Naive thymus-derived CD4-positive, alpha-beta T cell (primary cell): Measurements from ENCODE around the gene PRSS3. TPM values are rescaled to one million over a fixed set of nuclear protein-coding genes. Genes with fewer than 3 reads are reported as not detected.
"Not testable (repeated sequence)": the region's sequence is repeated elsewhere in the genome, so short reads cannot be mapped to it uniquely, and the experiment has no call there.

ENCODE experiments used
- ATAC-seq: fragments of 150-1000 bp; cut with Tn5 transposase; 2 replicates; pipeline ENCODE4 v1.10.0; 2021; ENCODE audit warnings: mild to moderate bottlenecking, moderate library complexity
- CTCF ChIA-PET: fragments of 350-600 bp; sonication (Branson Sonifier 250); formaldehyde crosslinking; loops from one replicate; lab custom pipeline; 2021; ENCODE audit warnings: antibody characterized with exemption; lab: Charles Lee
- POLR2A ChIA-PET: fragments of 350-600 bp; sonication (Branson Sonifier 250); formaldehyde crosslinking; loops from one replicate; lab custom pipeline; 2021; ENCODE audit warnings: antibody characterized with exemption, inconsistent platforms; lab: Charles Lee
- DNase-seq, 9 donors: peaks; one replicate each; pipeline versions ENCODE4 v3.0.0 to v3.0.0-alpha.2; 2020 to 2022; ENCODE audit warnings: mixed read lengths in 1 of 9
- H3K27ac ChIP-seq: one replicate; pipeline ENCODE4 v1.7.0; 2013; ENCODE audit warnings: mild to moderate bottlenecking, low read depth, low read length, moderate library complexity
- H3K27me3 ChIP-seq, 2 donors: one replicate each; pipeline ENCODE4 v1.7.0; 2013; ENCODE audit warnings: low read length in 2 of 2, mild to moderate bottlenecking in 2 of 2, moderate library complexity in 2 of 2; ENCODE audit not compliant: control insufficient read depth in 2 of 2, insufficient read depth in 2 of 2
- H3K36me3 ChIP-seq, 3 experiments: 1 replicate in 2 of 3; 2 replicates in 1 of 3; pipeline ENCODE4 v1.7.0; 2013; ENCODE audit warnings: low read length in 3 of 3, mild to moderate bottlenecking in 3 of 3, moderate library complexity in 1 of 3; ENCODE audit not compliant: insufficient read depth in 3 of 3, control insufficient read depth in 2 of 3
- H3K4me1 ChIP-seq, 2 donors: one replicate each; pipeline ENCODE4 v1.7.0; 2013; ENCODE audit warnings: low read length in 2 of 2, mild to moderate bottlenecking in 2 of 2, moderate library complexity in 1 of 2; ENCODE audit not compliant: control insufficient read depth in 2 of 2, insufficient read depth in 2 of 2
- H3K4me3 ChIP-seq: 2 replicates; pipeline ENCODE4 v1.7.0; 2013; ENCODE audit warnings: mild to moderate bottlenecking, low read length
- H3K9me3 ChIP-seq, 3 experiments: 1 replicate in 2 of 3; 2 replicates in 1 of 3; pipeline ENCODE4 v1.7.0; 2013; ENCODE audit warnings: low read length in 3 of 3; ENCODE audit not compliant: control insufficient read depth in 2 of 3
- H3K27ac Mint-ChIP-seq, 9 donors: one replicate each; pipeline ENCODE4 v1.8.0; 2020 to 2022; ENCODE audit warnings: mixed read lengths in 9 of 9, mild to moderate bottlenecking in 8 of 9, moderate library complexity in 5 of 9, inconsistent platforms in 2 of 9
- H3K27me3 Mint-ChIP-seq, 5 donors: one replicate each; pipeline ENCODE4 v1.8.0; 2021 to 2022; ENCODE audit warnings: mixed read lengths in 5 of 5, mild to moderate bottlenecking in 1 of 5
- H3K36me3 Mint-ChIP-seq, 5 donors: one replicate each; pipeline ENCODE4 v1.8.0; 2020 to 2022; ENCODE audit warnings: mixed read lengths in 5 of 5, mild to moderate bottlenecking in 3 of 5, inconsistent platforms in 1 of 5
- H3K4me1 Mint-ChIP-seq, 7 donors: one replicate each; pipeline ENCODE4 v1.8.0; 2020 to 2022; ENCODE audit warnings: mixed read lengths in 7 of 7, mild to moderate bottlenecking in 3 of 7, inconsistent platforms in 1 of 7
- H3K4me3 Mint-ChIP-seq, 10 donors: one replicate each; pipeline ENCODE4 v1.8.0; 2020 to 2022; ENCODE audit warnings: mild to moderate bottlenecking in 10 of 10, mixed read lengths in 10 of 10, moderate library complexity in 6 of 10, inconsistent platforms in 2 of 10
- H3K9me3 Mint-ChIP-seq, 11 donors: one replicate each; pipeline ENCODE4 v1.8.0; 2020 to 2022; ENCODE audit warnings: mixed read lengths in 11 of 11, mild to moderate bottlenecking in 4 of 11, inconsistent platforms in 1 of 11, moderate library complexity in 1 of 11
- intact Hi-C, 2 donors: fragments of 100-400 bp; cut with micrococcal nuclease; formaldehyde crosslinking; loops; one replicate each; pipeline ENCODE4 v1.15.1; 2023
- polyA plus RNA-seq, 2 donors: library from polyadenylated mRNA; unstranded; fragments of 300-500 nt; fragmentation: Illumina TruSeq; gene quantifications; one replicate each; pipeline ENCODE4 v1.2.3, GENCODE V29; 2021
- total RNA-seq, 6 experiments: library from RNA in 5 of 6; stranded (reverse) in 5 of 6; gene quantifications; 1 replicate in 5 of 6; 2 replicates in 1 of 6; pipeline ENCODE4 v1.2.3 and lab custom pipeline; 2021 to 2026

Gene PRSS3
- total and polyA plus RNA-seq, 7 experiments from 2014 or later = 2.5 TPM; not detected in 6

DNA sequence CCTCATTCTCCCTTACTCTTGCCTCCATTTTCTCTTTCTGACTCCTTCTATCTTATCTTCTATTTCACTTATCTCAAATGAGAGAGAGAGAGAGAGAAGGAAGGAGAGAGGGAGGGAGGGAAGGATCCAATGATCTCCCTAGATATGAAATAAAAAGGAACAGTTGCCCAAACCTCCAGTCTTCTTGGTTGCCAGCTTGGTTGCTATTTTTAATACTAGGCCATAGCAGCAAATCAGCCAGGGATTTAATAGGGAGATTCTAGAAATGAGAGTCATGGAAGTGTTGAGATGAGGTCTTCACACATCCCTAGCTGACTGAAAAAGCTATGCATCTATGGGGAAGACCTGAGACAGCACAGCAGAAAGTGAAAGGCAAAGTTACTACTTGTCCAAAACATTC lies 22.2 kb upstream of the PRSS3 start:
- H3K4me3 Mint-ChIP-seq, CTCF ChIA-PET, ATAC-seq, H3K27me3 ChIP-seq, H3K4me3 ChIP-seq, H3K27ac Mint-ChIP-seq, POLR2A ChIA-PET, H3K27ac ChIP-seq, H3K4me1 Mint-ChIP-seq, H3K36me3 ChIP-seq, H3K4me1 ChIP-seq, H3K36me3 Mint-ChIP-seq, DNase-seq, H3K9me3 Mint-ChIP-seq, H3K9me3 ChIP-seq, intact Hi-C loops: not testable (repeated sequence)
- H3K27me3 Mint-ChIP-seq = peaks cover 0 to 20% (median 0%) of the 10 kb centered on the region in 5 donors

DNA sequence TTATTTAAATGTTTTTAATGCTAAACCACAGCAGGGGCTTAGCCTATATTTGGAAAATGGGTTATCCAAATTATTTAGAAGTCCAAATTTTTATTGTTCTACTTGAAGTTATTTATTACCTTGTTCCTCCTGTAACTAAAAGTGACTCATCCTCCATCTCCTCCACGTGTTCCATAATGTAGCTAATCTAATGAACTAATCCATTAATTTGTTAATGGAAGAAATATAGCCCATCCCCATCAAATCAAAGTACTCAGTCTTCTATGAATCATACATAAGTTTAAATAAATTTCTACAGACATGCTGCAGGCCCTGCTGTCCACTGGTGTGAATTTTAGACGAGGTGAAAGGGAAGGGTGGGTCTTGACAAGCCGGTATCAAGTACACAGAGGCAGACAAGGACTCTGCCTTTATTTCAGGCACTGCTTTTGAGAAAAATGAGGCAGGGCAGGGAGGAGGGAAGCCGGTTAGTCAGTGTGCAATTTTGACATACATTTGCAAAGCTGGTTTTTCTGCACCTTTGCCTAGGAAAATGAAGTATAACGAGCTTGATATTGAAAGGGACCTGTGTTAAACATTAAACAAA lies 21.2 kb upstream of the PRSS3 start:
- not testable (repeated sequence) for DNase-seq

DNA sequence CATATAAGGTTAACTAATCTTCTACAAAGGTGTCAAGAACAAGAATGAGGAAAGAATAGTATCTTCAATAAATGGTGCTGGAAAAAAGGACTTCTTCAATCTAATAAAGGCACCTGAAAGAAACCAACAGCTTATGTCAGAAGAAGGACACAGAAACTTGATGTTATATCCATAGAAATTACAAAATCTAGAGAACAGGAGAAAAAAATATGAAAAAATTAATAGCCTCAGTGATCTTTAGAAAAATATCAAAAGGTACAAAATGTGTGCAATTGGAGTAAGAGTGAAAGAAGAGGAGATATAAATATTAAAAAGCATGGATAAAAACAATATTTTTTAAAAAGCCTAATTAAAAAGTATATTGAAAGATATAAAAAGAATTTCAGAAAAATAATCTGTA lies 18.8 kb upstream of the PRSS3 start:
- H3K27ac Mint-ChIP-seq = no peak overlapping the region
- H3K9me3 Mint-ChIP-seq = no peaks in the 10 kb centered on the region
- H3K4me3 Mint-ChIP-seq = peak overlapping the region in 2 of 10 donors; percentile 32 to 36
- Histone ChIP-seq H3K4me1 (no peaks in the 10 kb centered on the region), H3K27ac (no peak overlapping the region), H3K27me3 (no peaks in the 10 kb centered on the region), H3K9me3 (no peaks in the 10 kb centered on the region), H3K4me3 (no peak overlapping the region), H3K36me3 (no peaks in the 10 kb centered on the region)
- intact Hi-C loops = no loop called here
- ATAC-seq = no peak
- peaks cover 0 to 7% (median 0%) of the 10 kb centered on the region in 7 donors for H3K4me1 Mint-ChIP-seq
- ChIA-PET CTCF (interaction anchor here (0.6 to 0.9 kb wide), 3 partner anchors 42 to 324 kb away, joined by 3 to 5 read pairs (median 3); no protein-coding TSS in a partner anchor), POLR2A (interaction anchor here (0.7 kb wide), 1 partner anchor 1226 kb away, joined by 3 read pairs; no protein-coding TSS in a partner anchor)
- no peak for DNase-seq
- H3K36me3 Mint-ChIP-seq = peaks cover 0 to 3% (median 0%) of the 10 kb centered on the region in 5 donors
- peaks cover 0 to 33% (median 0%) of the 10 kb centered on the region in 5 donors for H3K27me3 Mint-ChIP-seq

More for the DNA sequence above, 21.2 kb upstream of the PRSS3 start:
- H3K27me3 ChIP-seq, H3K4me3 Mint-ChIP-seq, H3K36me3 Mint-ChIP-seq, H3K9me3 ChIP-seq, H3K4me1 Mint-ChIP-seq, H3K4me1 ChIP-seq, POLR2A ChIA-PET, H3K27ac ChIP-seq, H3K9me3 Mint-ChIP-seq, H3K27ac Mint-ChIP-seq, intact Hi-C loops, H3K36me3 ChIP-seq, ATAC-seq, H3K4me3 ChIP-seq: not testable (repeated sequence)
- CTCF ChIA-PET = interaction anchor here (0.7 kb wide), 1 partner anchor 438 kb away, joined by 3 read pairs; no protein-coding TSS in a partner anchor
- peaks cover 0 to 23% (median 0%) of the 10 kb centered on the region in 5 donors for H3K27me3 Mint-ChIP-seq

DNA sequence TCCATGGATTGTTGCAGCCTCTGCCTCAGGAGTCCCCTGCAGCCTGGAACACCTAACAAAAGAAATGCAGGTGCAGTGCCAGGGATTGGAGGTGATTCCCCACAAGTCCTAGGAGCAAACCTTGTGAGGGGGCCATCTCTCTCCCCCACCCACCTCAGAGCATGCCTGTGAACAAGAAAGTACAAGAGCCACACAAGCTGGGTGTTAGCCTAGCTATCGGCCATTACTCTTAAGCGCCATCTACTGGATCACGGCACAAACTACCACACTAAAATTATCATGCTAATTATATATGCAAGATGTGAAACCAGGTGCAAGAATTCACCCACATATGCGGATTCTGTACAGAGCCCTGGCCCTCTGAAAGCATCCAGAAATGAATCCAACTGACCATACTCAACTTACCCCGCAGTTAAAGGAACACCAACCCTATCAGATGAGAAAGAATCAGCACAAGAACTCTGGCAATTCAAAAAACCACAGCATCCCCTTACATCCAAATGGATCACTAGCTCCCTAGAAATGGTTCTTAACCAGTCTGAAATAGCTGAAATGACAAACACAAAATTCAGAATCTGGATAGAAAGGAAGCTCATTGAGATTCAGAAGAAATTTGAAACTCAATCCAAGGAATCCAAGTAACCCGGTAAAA lies 16.5 kb upstream of the PRSS3 start:
- Mint-ChIP-seq H3K4me3 (no peak overlapping the region), H3K27me3 (peaks cover under 1 to 34% (median 5%) of the 10 kb centered on the region in 5 donors), H3K4me1 (peaks cover 0 to 7% (median 0%) of the 10 kb centered on the region in 7 donors), H3K9me3 (peaks cover 0 to 3% (median 0%) of the 10 kb centered on the region in 11 donors), H3K27ac (no peak overlapping the region), H3K36me3 (no peaks in the 10 kb centered on the region)
- ChIA-PET CTCF (interaction anchor here (0.7 to 1.6 kb wide), 3 partner anchors 9 to 155 kb away, joined by 3 to 7 read pairs (median 3); no protein-coding TSS in a partner anchor), POLR2A (no interaction called here)
- intact Hi-C loops = loop anchor here (1.0 to 2.0 kb wide), 3 partner anchors 41 to 162 kb away; no protein-coding TSS in a partner anchor
- Histone ChIP-seq H3K27ac (no peak overlapping the region), H3K36me3 (no peaks in the 10 kb centered on the region), H3K4me1 (no peaks in the 10 kb centered on the region), H3K4me3 (no peak overlapping the region), H3K27me3 (no peaks in the 10 kb centered on the region), H3K9me3 (no peaks in the 10 kb centered on the region)
- ATAC-seq (peak; percentile 87), DNase-seq (peak; percentile 11 to 61 (median 49))

DNA sequence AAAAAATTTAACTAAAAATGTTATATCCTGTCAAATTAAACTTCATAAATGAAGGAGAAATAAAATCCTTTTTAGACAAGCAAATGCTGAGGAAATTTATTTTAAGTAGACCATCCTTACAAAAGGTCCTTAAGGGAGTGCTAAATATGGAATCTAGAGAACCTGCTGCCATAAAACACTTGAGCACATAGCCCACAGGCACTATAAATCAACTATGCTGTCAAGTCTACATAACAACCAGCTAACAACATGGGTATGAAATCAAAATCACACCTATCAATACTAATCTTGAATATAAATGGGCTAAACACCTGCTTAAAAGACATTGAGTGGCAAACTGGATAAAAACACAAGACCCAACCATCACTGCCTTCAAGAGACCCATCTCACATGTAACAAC lies 15.1 kb upstream of the PRSS3 start:
- Mint-ChIP-seq H3K27ac (no peak overlapping the region), H3K4me3 (no peak overlapping the region), H3K9me3 (peaks cover 0 to 3% (median 0%) of the 10 kb centered on the region in 11 donors), H3K4me1 (peaks cover 0 to 7% (median 0%) of the 10 kb centered on the region in 7 donors), H3K36me3 (no peaks in the 10 kb centered on the region), H3K27me3 (peaks cover 3 to 35% (median 5%) of the 10 kb centered on the region in 5 donors)
- intact Hi-C loops = loop anchor here in 1 of 2 donors (5.0 kb wide), 1 partner anchor 158 kb away; no protein-coding TSS in a partner anchor
- Histone ChIP-seq H3K4me1 (no peaks in the 10 kb centered on the region), H3K27me3 (no peaks in the 10 kb centered on the region), H3K36me3 (no peaks in the 10 kb centered on the region), H3K4me3 (no peak overlapping the region), H3K27ac (no peak overlapping the region), H3K9me3 (no peaks in the 10 kb centered on the region)
- POLR2A ChIA-PET = no interaction called here
- DNase-seq (no peak), ATAC-seq (no peak)
- CTCF ChIA-PET = no interaction called here

DNA sequence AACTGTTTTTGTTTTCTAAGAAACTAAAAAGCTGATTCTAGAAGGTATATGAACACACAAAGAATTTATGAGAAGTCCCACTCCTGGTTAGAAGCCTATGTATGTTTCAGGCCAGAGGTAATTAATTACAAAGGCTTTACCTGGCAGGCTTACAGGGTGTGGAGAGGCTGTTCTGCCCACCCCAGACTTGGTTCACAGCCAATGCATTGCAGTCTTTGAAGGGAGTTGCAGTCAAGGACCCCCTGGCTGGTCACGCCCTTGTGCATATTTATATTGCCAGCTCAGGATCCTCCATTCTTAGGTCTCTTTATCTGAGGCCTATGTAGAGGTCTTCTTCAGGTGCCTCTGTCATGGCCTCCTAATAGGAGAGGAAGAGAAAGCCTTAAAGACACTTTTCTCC lies 13.6 kb upstream of the PRSS3 start:
- H3K27ac ChIP-seq = no peak overlapping the region
- H3K36me3 ChIP-seq = no peaks in the 10 kb centered on the region
- H3K9me3 Mint-ChIP-seq = peaks cover 0 to 3% (median 0%) of the 10 kb centered on the region in 11 donors
- peaks cover 3 to 39% (median 5%) of the 10 kb centered on the region in 5 donors for H3K27me3 Mint-ChIP-seq
- no peaks in the 10 kb centered on the region for H3K36me3 Mint-ChIP-seq
- intact Hi-C loops = loop anchor here in 1 of 2 donors (5.0 kb wide), 1 partner anchor 159 kb away; no protein-coding TSS in a partner anchor
- no peaks in the 10 kb centered on the region for H3K9me3 ChIP-seq
- peaks cover 0 to 5% (median 0%) of the 10 kb centered on the region in 7 donors for H3K4me1 Mint-ChIP-seq
- ChIA-PET POLR2A (no interaction called here), CTCF (no interaction called here)
- ATAC-seq (no peak), DNase-seq (no peak)
- no peaks in the 10 kb centered on the region for H3K4me1 ChIP-seq
- no peak overlapping the region for H3K4me3 Mint-ChIP-seq
- no peak overlapping the region for H3K27ac Mint-ChIP-seq
- no peaks in the 10 kb centered on the region for H3K27me3 ChIP-seq
- H3K4me3 ChIP-seq = no peak overlapping the region
